HCT116 (cell line): ENCODE data around the gene EIF5AL1. TPM values are rescaled to one million over a fixed set of nuclear protein-coding genes. Genes with fewer than 3 reads are reported as not detected.
A peak's percentile ranks its signal among the peaks of the same experiment; 100 is the strongest.

Source experiments
- ATAC-seq: fragments of 200-7000 bp; cut with Tn5 transposase; 2 replicates; pipeline ENCODE4 v1.9.1; 2020; ENCODE audit warnings: mild to moderate bottlenecking, moderate library complexity
- BruUV-seq: library from RNA; stranded (reverse); fragments of 400-500 nt; replicated peaks from 2 replicates; lab custom pipeline; 2021; lab: Mats Ljungman, UMichigan
- CTCF ChIA-PET: fragments of 300-600 bp; sonication (Branson Sonifier 250); formaldehyde crosslinking; loops from one replicate; lab custom pipeline; 2021; ENCODE audit warnings: antibody characterized with exemption; lab: Charles Lee
- POLR2A ChIA-PET: fragments of 300-600, 350-600 bp; sonication (Branson Sonifier 250); formaldehyde crosslinking; loops from one replicate; lab custom pipeline; 2021; ENCODE audit warnings: antibody characterized with exemption; lab: Charles Lee
- RAD21 ChIA-PET, 2 experiments: fragments of 300-600 bp; sonication (Branson Sonifier 250); formaldehyde crosslinking; loops; one replicate each; lab custom pipeline; 2023; ENCODE audit warnings: low total read pairs in 2 of 2; ENCODE audit not compliant: uncharacterized antibody in 2 of 2, unreplicated experiment in 2 of 2, low non-redundant PET in 1 of 2; lab: Charles Lee
- DNase-seq: peaks from one replicate; pipeline ENCODE4 v3.0.0-alpha.2; 2010; ENCODE audit warnings: low read depth, low spot score
- H2AFZ ChIP-seq: fragments of 200-600 bp; shearing (Covaris generic), sonication (generic); 2 replicates; pipeline ENCODE4 v1.6.1; 2017; ENCODE audit warnings: low read depth, mixed run types, mixed read lengths, antibody characterized with exemption, low read length; ENCODE audit not compliant: poor library complexity, severe bottlenecking
- H3K27ac ChIP-seq: 2 replicates; pipeline ENCODE4 v1.5.1; 2012; ENCODE audit warnings: low read depth, low read length
- H3K27me3 ChIP-seq: fragments of 200-600 bp; sonication (generic); 2 replicates; pipeline ENCODE4 v1.6.1; 2016; ENCODE audit warnings: mixed run types, low read length, mixed read lengths; ENCODE audit not compliant: insufficient read depth
- H3K36me3 ChIP-seq, 2 experiments: fragments of 200-500 bp in 1 of 2; fragments of 200-600 bp in 1 of 2; sonication (Bioruptor generic) in 1 of 2; sonication (generic) in 1 of 2; 2 replicates each; pipeline versions ENCODE4 v1.5.1 to v1.6.1; 2014 to 2016; ENCODE audit warnings: low read length in 2 of 2, inconsistent platforms in 1 of 2, mixed read lengths in 1 of 2, mixed run types in 1 of 2; ENCODE audit not compliant: insufficient read depth in 2 of 2, control insufficient read depth in 1 of 2
- H3K4me1 ChIP-seq, 2 experiments: fragments of 200-600 bp in 1 of 2; sonication (generic) in 1 of 2; 2 replicates each; pipeline versions ENCODE4 v1.5.1 to v1.6.1; 2012 to 2017; ENCODE audit warnings: low read length in 2 of 2, inconsistent platforms in 1 of 2, mild to moderate bottlenecking in 1 of 2, mixed read lengths in 1 of 2, mixed run types in 1 of 2, moderate library complexity in 1 of 2; ENCODE audit not compliant: insufficient read depth in 2 of 2, control insufficient read depth in 1 of 2
- H3K4me2 ChIP-seq: fragments of 200-600 bp; sonication (generic); 2 replicates; pipeline ENCODE4 v1.6.1; 2017; ENCODE audit warnings: mixed run types, low read length, mixed read lengths
- H3K4me3 ChIP-seq, 2 experiments: fragments of 200-600 bp in 1 of 2; sonication (generic) in 1 of 2; replicated peaks in 1 of 2; 2 replicates each; pipeline ENCODE4 v1.5.1; 2011 to 2016; ENCODE audit warnings: low read length in 2 of 2, control low read depth in 1 of 2, low read depth in 1 of 2, mild to moderate bottlenecking in 1 of 2, mixed read lengths in 1 of 2, mixed run types in 1 of 2
- H3K79me2 ChIP-seq: fragments of 200-600 bp; sonication (generic); 2 replicates; pipeline ENCODE4 v1.6.1; 2017; ENCODE audit warnings: mild to moderate bottlenecking, mixed run types, low read length, moderate library complexity, mixed read lengths; ENCODE audit not compliant: insufficient read depth
- H3K9ac ChIP-seq: fragments of 200-600 bp; sonication (generic); 2 replicates; pipeline ENCODE4 v1.6.1; 2016; ENCODE audit warnings: low read length, mixed read lengths
- H3K9me2 ChIP-seq: fragments of 200-600 bp; sonication (generic), shearing (Covaris generic); 2 replicates; pipeline ENCODE4 v1.6.1; 2017; ENCODE audit warnings: mixed run types, mild to moderate bottlenecking, moderate library complexity; ENCODE audit not compliant: insufficient read depth
- H3K9me3 ChIP-seq, 2 experiments: fragments of 200-500 bp in 1 of 2; fragments of 200-600 bp in 1 of 2; sonication (Bioruptor generic) in 1 of 2; sonication (generic) in 1 of 2; 2 replicates each; pipeline ENCODE4 v1.6.1; 2014 to 2017; ENCODE audit warnings: low read length in 2 of 2, mixed read lengths in 2 of 2, inconsistent platforms in 1 of 2, low read depth in 1 of 2, mild to moderate bottlenecking in 1 of 2, mixed run types in 1 of 2, moderate library complexity in 1 of 2; ENCODE audit not compliant: control insufficient read depth in 1 of 2, insufficient read depth in 1 of 2
- H4K20me1 ChIP-seq: fragments of 200-600 bp; sonication (generic), shearing (Covaris generic); 2 replicates; pipeline ENCODE4 v1.6.1; 2017; ENCODE audit warnings: mixed run types, mild to moderate bottlenecking, moderate library complexity; ENCODE audit not compliant: insufficient read depth
- ATF3 ChIP-seq: IDR thresholded peaks from 2 replicates; pipeline ENCODE4 v1.6.1; 2012
- CBX3 ChIP-seq: IDR thresholded peaks from 2 replicates; pipeline ENCODE4 v1.6.1; 2012; ENCODE audit warnings: low read depth
- CTCF ChIP-seq, 3 experiments: fragments of 200-600 bp in 1 of 3; sonication (generic) in 1 of 3; IDR thresholded peaks in 2 of 3; conservative IDR thresholded peaks in 1 of 3; 2 replicates each; pipeline ENCODE4 v1.5.1; 2012 to 2017; ENCODE audit warnings: low read depth in 2 of 3, low read length in 2 of 3, antibody characterized with exemption in 1 of 3, borderline replicate concordance in 1 of 3, control low read depth in 1 of 3, mild to moderate bottlenecking in 1 of 3, mixed read lengths in 1 of 3, mixed run types in 1 of 3, moderate library complexity in 1 of 3; ENCODE audit not compliant: insufficient read depth in 1 of 3
- EGR1 ChIP-seq: IDR thresholded peaks from 2 replicates; pipeline ENCODE4 v1.6.1; 2012; ENCODE audit warnings: low read depth
- ELF1 ChIP-seq: IDR thresholded peaks from 2 replicates; pipeline ENCODE4 v1.6.1; 2012; ENCODE audit warnings: low read depth, borderline replicate concordance
- EZH2 ChIP-seq: fragments of 200-600 bp; sonication (generic); IDR thresholded peaks from 2 replicates; pipeline ENCODE4 v1.6.1; 2017; ENCODE audit warnings: antibody characterized with exemption, mixed run types
- EZH2phosphoT487 ChIP-seq: fragments of 200-600 bp; IDR thresholded peaks from 2 replicates; pipeline ENCODE4 v1.6.1; 2018; ENCODE audit warnings: antibody characterized with exemption, borderline replicate concordance
- FOSL1 ChIP-seq: IDR thresholded peaks from 2 replicates; pipeline ENCODE4 v1.6.1; 2012; ENCODE audit warnings: low read depth
- JUND ChIP-seq: IDR thresholded peaks from 2 replicates; pipeline ENCODE4 v1.6.1; 2012
- MAX ChIP-seq: IDR thresholded peaks from 2 replicates; pipeline ENCODE4 v1.6.1; 2012
- RAD21 ChIP-seq: IDR thresholded peaks from 2 replicates; pipeline ENCODE4 v1.6.1; 2012; ENCODE audit warnings: low read depth, mild to moderate bottlenecking
- REST ChIP-seq: IDR thresholded peaks from 2 replicates; pipeline ENCODE4 v1.6.1; 2012; ENCODE audit warnings: low read depth
- SIN3A ChIP-seq: IDR thresholded peaks from 2 replicates; pipeline ENCODE4 v1.6.1; 2012; ENCODE audit warnings: low read depth
- SP1 ChIP-seq: IDR thresholded peaks from 2 replicates; pipeline ENCODE4 v1.6.1; 2012; ENCODE audit warnings: low read depth
- SRF ChIP-seq: IDR thresholded peaks from 2 replicates; pipeline ENCODE4 v1.6.1; 2012; ENCODE audit warnings: low read depth
- TCF7L2 ChIP-seq: IDR thresholded peaks from 2 replicates; pipeline ENCODE4 v1.7.0; 2011; ENCODE audit warnings: borderline replicate concordance, inconsistent platforms; ENCODE audit not compliant: insufficient read depth, insufficient read length; ENCODE audit errors: extremely low read depth
- YY1 ChIP-seq: IDR thresholded peaks from 2 replicates; pipeline ENCODE4 v1.6.1; 2011; ENCODE audit warnings: low read length, low read depth, moderate library complexity, mild to moderate bottlenecking; ENCODE audit not compliant: insufficient replicate concordance; ENCODE audit errors: extremely low read depth
- intact Hi-C: fragments of 100-400 bp; cut with micrococcal nuclease; formaldehyde crosslinking; loops from 2 replicates; pipeline ENCODE4 v1.10.0; 2022
- total RNA-seq: library from RNA; stranded (reverse); gene quantifications from one replicate; pipeline ENCODE4 v1.2.1, GENCODE V29; 2021; ENCODE audit not compliant: unreplicated experiment

Gene EIF5AL1
- total RNA-seq, 1 experiment from 2014 or later = 5.6 TPM

GRCh38 chr10:79562135-79562756, 49.9 kb downstream of the EIF5AL1 start:
- Histone ChIP-seq H3K27me3 (no peaks in the 10 kb centered on the region), H3K9me2 (no peaks in the 10 kb centered on the region), H3K79me2 (no peaks in the 10 kb centered on the region), H3K27ac (no peak overlapping the region), H3K4me2 (no peak overlapping the region), H3K4me1 (no peaks in the 10 kb centered on the region), H4K20me1 (no peaks in the 10 kb centered on the region), H3K36me3 (no peaks in the 10 kb centered on the region), H3K9me3 (no peaks in the 10 kb centered on the region), H2AFZ (peak overlapping the region; percentile 64), H3K9ac (no peak overlapping the region), H3K4me3 (no peak overlapping the region)
- CTCF ChIA-PET = no interaction called here
- ATAC-seq (peak; percentile 98), DNase-seq (peak; percentile 34)
- RAD21 ChIA-PET = no interaction called here
- no TSS peak for BruUV-seq
- POLR2A ChIA-PET = no interaction called here
- intact Hi-C loops = loop anchor here (1.0 to 10.0 kb wide), 3 partner anchors 47 to 483 kb away; no protein-coding TSS in a partner anchor
- TF ChIP-seq CTCF (IDR thresholded peaks at IDR 0.05 in 2 of 3, conservative IDR thresholded peaks at IDR 0.05 in 1 of 3; ENCODE audit: borderline replicate concordance in 1 of 3, insufficient read depth in 1 of 3, low read depth in 2 of 3, low read length in 2 of 3) (peak; percentile 82 to 95 (median 94)), CBX3 (no peak), FOSL1 (no peak), SIN3A (no peak), TCF7L2 (peak; percentile 17), EZH2 (no peak), SP1 (no peak), RAD21 (peak; percentile 83), REST (no peak), MAX (0 out of 2 replicates have a peak, but pooled peaks have one; percentile 43), EGR1 (no peak), ELF1 (no peak), EZH2phosphoT487 (no peak), JUND (no peak), SRF (no peak), ATF3 (no peak), YY1 (no peak)
- TF ChIP-seq, all 23 proteins: peak for 4
